Stimulated activated CD8-positive, alpha-beta memory T cell treated with anti-CD3 and anti-CD28 coated beads, Interleukin-7, amount 100 ng/mL, for 1 hour (primary cell): ENCODE measurements around the gene CYTH3.

Experiments used
- DNase-seq, 2 donors: peaks; one replicate each; pipeline ENCODE4 v3.0.0-alpha.2; 2020; ENCODE audit warnings: low read depth in 2 of 2

The CYTH3 gene

GRCh38 chr7:6165521-6166320, 106.7 kb downstream of the CYTH3 start:
- no peak for DNase-seq

- no peak for DNase-seq
Observed at GRCh38 chr7:6165075-6165474, 107.3 kb downstream of the CYTH3 start.

- DNase-seq, result no peak
Observed at GRCh38 chr7:6164491-6164890, 107.9 kb downstream of the CYTH3 start.

- no peak for DNase-seq
Observed at GRCh38 chr7:6164010-6164409, 108.4 kb downstream of the CYTH3 start.

- DNase-seq, result no peak
Observed at GRCh38 chr7:6163402-6163801, 109.0 kb downstream of the CYTH3 start.

GRCh38 chr7:6162650-6163366, 109.6 kb downstream of the CYTH3 start:
- DNase-seq, result no peak

- DNase-seq, result no peak
Observed at GRCh38 chr7:6162331-6162620, 110.1 kb downstream of the CYTH3 start.

- no peak for DNase-seq
Observed at GRCh38 chr7:6161463-6162330, 110.7 kb downstream of the CYTH3 start.

- DNase-seq, result no peak
Observed at GRCh38 chr7:6160191-6160623, 112.2 kb downstream of the CYTH3 start.

GRCh38 chr7:6159524-6160031, 112.8 kb downstream of the CYTH3 start:
- no peak for DNase-seq

GRCh38 chr7:6159097-6159483, 113.3 kb downstream of the CYTH3 start:
- DNase-seq, result no peak

GRCh38 chr7:6158424-6159096, 113.9 kb downstream of the CYTH3 start:
- no peak for DNase-seq

GRCh38 chr7:6157685-6158423, 114.6 kb downstream of the CYTH3 start:
- no peak for DNase-seq

- no peak for DNase-seq
Observed at GRCh38 chr7:6156734-6157133, 115.7 kb downstream of the CYTH3 start.

GRCh38 chr7:6155596-6155995, 116.8 kb downstream of the CYTH3 start:
- no peak for DNase-seq

GRCh38 chr7:6154542-6155404, 117.7 kb downstream of the CYTH3 start:
- DNase-seq, result no peak

- no peak for DNase-seq
Observed at GRCh38 chr7:6153646-6154541, 118.5 kb downstream of the CYTH3 start.

GRCh38 chr7:6151994-6152735, 120.3 kb downstream of the CYTH3 start:
- no peak for DNase-seq
